GM13976 (cell line): ENCODE measurements around the gene C9orf50.

Experiments used
- DNase-seq: peaks from one replicate; pipeline ENCODE4 v3.0.0; 2012; ENCODE audit warnings: low spot score
- in situ Hi-C: fragments of 300-500 bp; cut with MboI; formaldehyde crosslinking; loops from one replicate; pipeline ENCODE4 v1.12.0; 2022; ENCODE audit warnings: low sequenced_read_pairs, mixed read lengths, inconsistent platforms; ENCODE audit not compliant: unreplicated experiment
- TF ChIP-seq, protein P1 (sequence below): IDR thresholded peaks from 2 replicates; pipeline ENCODE4 v1.5.1; 2012; ENCODE audit warnings: borderline replicate concordance, mild to moderate bottlenecking; ENCODE audit not compliant: insufficient read depth; ENCODE audit errors: extremely low read depth, missing control alignments, control extremely low read depth

Gene C9orf50

DNA sequence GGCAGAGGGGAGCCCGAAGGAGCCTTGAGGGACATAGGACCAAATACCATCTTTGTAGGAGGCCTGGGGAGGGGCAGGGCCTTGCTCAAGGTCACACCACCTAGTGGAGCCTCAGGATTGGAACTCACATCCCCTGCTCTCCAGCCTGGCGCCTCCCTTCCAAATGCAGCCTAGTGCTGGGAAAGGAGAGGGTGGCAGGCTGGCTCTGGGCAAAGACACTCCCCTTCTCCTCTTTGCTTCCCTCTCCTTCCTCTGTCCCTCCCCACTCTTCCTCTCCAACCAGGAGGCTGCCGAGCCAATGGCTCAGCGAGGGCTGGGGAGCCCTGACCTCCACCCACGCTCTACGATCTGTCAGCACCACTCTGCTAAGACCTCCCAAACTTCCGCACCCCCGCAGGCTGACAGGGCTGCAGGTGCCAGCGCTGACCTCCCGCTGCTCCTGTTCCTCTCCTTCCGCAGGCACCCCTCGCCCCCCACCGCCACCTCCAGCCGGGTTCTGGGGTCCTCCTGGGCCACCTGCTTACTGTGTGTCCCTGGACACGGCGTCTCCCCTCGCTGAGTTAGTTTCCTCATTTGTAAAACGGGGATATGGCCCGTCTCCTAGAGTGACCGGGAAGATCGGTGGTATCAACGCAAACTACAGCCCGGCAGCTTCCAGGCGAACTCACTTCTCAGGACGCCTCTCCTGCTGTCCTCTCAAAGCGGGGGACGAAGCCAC lies 52.9 kb downstream of the C9orf50 start:
- no peak for DNase-seq
- in situ Hi-C loops: no loop called here
- TF ChIP-seq, protein P1, sequence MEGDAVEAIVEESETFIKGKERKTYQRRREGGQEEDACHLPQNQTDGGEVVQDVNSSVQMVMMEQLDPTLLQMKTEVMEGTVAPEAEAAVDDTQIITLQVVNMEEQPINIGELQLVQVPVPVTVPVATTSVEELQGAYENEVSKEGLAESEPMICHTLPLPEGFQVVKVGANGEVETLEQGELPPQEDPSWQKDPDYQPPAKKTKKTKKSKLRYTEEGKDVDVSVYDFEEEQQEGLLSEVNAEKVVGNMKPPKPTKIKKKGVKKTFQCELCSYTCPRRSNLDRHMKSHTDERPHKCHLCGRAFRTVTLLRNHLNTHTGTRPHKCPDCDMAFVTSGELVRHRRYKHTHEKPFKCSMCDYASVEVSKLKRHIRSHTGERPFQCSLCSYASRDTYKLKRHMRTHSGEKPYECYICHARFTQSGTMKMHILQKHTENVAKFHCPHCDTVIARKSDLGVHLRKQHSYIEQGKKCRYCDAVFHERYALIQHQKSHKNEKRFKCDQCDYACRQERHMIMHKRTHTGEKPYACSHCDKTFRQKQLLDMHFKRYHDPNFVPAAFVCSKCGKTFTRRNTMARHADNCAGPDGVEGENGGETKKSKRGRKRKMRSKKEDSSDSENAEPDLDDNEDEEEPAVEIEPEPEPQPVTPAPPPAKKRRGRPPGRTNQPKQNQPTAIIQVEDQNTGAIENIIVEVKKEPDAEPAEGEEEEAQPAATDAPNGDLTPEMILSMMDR: no peak

DNA sequence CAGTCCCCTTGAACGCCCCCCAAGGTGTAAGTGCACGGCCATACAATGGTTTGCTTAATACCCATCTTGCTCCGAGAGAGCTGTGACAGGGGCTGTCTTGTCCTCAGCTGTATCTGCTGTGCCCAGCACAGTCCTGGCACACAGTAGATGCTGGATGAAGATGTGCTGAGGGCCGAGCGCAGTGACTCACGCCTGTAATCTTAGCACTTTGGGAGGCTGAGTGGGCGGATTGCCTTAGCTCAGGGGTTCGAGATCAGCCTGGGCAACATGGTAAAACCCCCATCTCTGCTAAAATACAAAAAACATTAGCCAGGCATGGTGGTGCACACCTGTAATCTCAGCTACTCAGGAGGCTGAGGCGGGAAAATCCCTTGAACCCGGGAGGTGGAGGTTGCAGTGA lies 53.6 kb downstream of the C9orf50 start:
- TF ChIP-seq, protein P1: no peak
- no peak for DNase-seq
- in situ Hi-C loops: no loop called here

DNA sequence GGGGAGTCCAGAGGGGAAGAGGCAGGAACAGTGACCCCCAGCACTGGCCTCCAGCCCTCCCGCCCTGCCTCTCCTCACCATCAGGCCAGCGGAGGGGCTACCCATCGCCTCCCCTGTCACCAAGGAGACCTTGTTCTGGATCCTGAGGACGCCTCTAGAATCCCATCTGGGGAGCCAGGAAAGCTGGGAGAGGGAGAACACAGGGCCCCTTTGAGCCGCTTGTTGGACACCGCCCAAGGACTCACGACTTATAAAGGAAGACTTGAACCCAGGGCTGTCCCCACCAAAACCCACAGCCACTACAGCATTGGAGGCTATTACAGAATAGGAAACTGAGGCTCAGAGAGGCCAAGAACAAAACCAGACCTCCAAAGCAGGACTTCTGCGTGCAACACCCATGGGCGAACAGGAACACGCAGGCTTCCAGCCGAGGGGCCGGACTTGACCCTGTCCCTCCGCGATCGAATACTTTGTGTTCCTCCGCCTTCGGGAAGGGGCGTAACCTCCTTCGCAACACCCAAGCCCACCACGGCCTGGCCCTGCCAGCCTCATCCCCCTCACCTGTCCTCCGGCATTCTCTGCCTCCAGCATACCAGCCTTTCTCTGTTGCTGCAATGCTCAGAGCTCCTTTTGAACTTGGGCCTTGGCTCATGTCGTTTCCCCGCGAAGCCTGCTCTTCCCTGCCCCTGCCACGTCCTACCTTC lies 54.2 kb downstream of the C9orf50 start:
- TF ChIP-seq, protein P1: no peak
- no peak for DNase-seq
- in situ Hi-C loops: no loop called here

DNA sequence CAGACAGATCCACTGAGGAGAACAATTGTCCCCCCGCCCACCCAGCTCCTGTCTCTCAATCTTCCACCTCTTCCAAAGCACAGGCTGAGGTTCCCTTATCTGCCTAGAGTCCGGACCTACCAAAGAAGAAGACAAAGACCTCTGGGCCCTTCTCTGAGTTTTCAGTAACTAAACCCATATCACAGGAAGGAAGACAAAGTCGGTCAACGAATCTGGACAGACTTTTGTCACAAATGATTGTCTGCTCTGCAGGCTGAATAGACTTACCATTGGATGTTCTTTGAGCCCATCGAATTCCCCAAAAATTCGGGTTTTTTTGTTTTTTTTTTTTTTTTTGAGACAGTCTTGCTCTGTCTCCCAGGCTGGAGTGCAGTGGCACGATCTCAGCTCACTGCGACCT lies 58.0 kb downstream of the C9orf50 start:
- no peak for DNase-seq
- in situ Hi-C loops: no loop called here
- TF ChIP-seq, protein P1: no peak

DNA sequence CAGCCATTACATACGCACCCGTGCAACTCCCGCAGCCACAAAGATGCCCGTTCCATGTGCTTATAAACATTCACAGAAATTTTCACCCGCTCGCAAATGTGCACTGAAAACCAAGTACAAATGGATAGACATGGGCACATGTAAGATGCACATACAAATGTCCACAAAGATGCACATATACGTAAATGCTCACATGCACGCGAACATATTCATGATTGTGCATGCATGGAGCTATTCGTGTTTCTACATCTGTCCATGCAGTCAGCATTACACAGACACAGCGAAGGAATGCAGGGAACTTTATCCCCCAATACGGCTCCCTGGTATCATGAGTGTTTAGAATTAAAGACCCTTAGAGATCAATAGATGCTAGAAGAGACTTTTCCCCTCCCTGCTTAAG lies 58.4 kb downstream of the C9orf50 start:
- in situ Hi-C loops: no loop called here
- TF ChIP-seq, protein P1: no peak

More for the DNA sequence above, 58.4 kb downstream of the C9orf50 start:
- no peak for DNase-seq
